GM06990 (cell line): ENCODE results near the gene FBXO45.
A peak's percentile ranks its signal among the peaks of the same experiment; 100 is the strongest.
"Not testable (repeated sequence)": the region's sequence is repeated elsewhere in the genome, so short reads cannot be mapped to it uniquely, and the experiment has no call there.

Source experiments
- DNase-seq: peaks from one replicate; pipeline ENCODE4 v3.0.0-alpha.2; 2011; ENCODE audit not compliant: insufficient read length; ENCODE audit errors: extremely low read depth
- H3K27me3 ChIP-seq: replicated peaks from 2 replicates; pipeline ENCODE4 v1.6.0; 2011; ENCODE audit warnings: low read length; ENCODE audit not compliant: control insufficient read depth, insufficient read depth
- H3K36me3 ChIP-seq: 2 replicates; pipeline ENCODE4 v1.5.1; 2011; ENCODE audit warnings: low read length; ENCODE audit not compliant: control insufficient read depth, insufficient read depth
- H3K4me3 ChIP-seq: replicated peaks from 2 replicates; pipeline ENCODE4 v1.5.1; 2011; ENCODE audit warnings: low read depth, mild to moderate bottlenecking, control low read depth, low read length
- TF ChIP-seq, protein P1 (sequence below): IDR thresholded peaks from 2 replicates; pipeline ENCODE4 v1.5.1; 2011; ENCODE audit warnings: low read length, control low read depth, mild to moderate bottlenecking, inconsistent platforms; ENCODE audit not compliant: insufficient read depth, poor library complexity, severe bottlenecking

Gene FBXO45

GRCh38 chr3:196596355-196596754 lies 27.9 kb downstream of the FBXO45 start:
- Histone ChIP-seq H3K36me3 (no peaks in the 10 kb centered on the region), H3K4me3 (no peak overlapping the region), H3K27me3 (no peaks in the 10 kb centered on the region)
- TF ChIP-seq, protein P1, sequence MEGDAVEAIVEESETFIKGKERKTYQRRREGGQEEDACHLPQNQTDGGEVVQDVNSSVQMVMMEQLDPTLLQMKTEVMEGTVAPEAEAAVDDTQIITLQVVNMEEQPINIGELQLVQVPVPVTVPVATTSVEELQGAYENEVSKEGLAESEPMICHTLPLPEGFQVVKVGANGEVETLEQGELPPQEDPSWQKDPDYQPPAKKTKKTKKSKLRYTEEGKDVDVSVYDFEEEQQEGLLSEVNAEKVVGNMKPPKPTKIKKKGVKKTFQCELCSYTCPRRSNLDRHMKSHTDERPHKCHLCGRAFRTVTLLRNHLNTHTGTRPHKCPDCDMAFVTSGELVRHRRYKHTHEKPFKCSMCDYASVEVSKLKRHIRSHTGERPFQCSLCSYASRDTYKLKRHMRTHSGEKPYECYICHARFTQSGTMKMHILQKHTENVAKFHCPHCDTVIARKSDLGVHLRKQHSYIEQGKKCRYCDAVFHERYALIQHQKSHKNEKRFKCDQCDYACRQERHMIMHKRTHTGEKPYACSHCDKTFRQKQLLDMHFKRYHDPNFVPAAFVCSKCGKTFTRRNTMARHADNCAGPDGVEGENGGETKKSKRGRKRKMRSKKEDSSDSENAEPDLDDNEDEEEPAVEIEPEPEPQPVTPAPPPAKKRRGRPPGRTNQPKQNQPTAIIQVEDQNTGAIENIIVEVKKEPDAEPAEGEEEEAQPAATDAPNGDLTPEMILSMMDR: no peak
- no peak for DNase-seq

- H3K27me3 ChIP-seq, H3K36me3 ChIP-seq, DNase-seq: not testable (repeated sequence)
- H3K4me3 ChIP-seq: peak overlapping the region; percentile 35
Measured at GRCh38 chr3:196597971-196598733, 29.7 kb downstream of the FBXO45 start.

GRCh38 chr3:196599734-196600128 lies 31.3 kb downstream of the FBXO45 start:
- TF ChIP-seq, protein P1: no peak
- Histone ChIP-seq H3K27me3 (no peaks in the 10 kb centered on the region), H3K4me3 (no peak overlapping the region), H3K36me3 (no peaks in the 10 kb centered on the region)
- DNase-seq: no peak

DNA sequence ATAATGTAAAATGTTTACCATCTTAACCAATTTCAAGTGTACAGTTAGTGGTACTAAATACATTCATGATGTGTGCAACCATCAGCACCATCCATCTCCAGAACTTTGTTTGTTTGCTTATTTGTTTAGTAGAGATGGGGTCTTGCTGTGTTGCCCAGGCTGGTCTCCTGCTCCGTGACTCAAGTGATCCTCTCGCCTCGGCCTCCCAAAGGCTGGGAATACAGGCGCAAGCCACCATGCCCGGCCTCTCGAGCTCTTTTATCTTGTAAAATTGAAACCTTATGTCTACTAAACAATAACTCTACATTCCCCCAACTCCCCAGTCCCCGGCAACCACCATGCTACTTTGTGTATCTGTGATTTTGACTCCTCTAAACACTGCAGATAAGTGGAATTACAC lies 31.9 kb downstream of the FBXO45 start:
- Histone ChIP-seq H3K27me3 (no peaks in the 10 kb centered on the region), H3K4me3 (no peak overlapping the region), H3K36me3 (no peaks in the 10 kb centered on the region)
- TF ChIP-seq, protein P1: no peak
- no peak for DNase-seq

GRCh38 chr3:196602673-196603072 lies 34.2 kb downstream of the FBXO45 start:
- TF ChIP-seq, protein P1: no peak
- no peak for DNase-seq

DNA sequence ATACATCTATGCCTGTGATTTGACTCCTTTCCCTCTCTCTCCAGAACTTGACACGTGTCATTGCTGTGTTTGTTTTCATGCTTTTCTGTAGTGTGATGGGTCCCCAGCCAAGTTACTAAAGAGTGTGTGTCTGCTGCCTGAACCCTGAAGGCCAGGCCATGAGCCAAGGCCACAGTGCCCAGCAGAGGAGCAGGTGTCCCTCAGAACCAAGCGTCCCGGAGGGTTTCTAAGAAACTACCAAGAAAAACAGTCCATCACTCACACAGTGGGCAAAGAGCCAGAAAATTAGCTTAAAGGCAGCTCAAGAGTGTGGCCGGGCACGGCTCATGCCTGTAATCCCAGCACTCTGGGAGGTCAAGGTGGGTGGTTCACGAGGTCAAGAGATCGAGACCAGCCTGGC lies 35.2 kb downstream of the FBXO45 start:
- no peak overlapping the region for H3K4me3 ChIP-seq
- DNase-seq: no peak
- TF ChIP-seq, protein P1: no peak
- H3K27me3 ChIP-seq: no peaks in the 10 kb centered on the region
- H3K36me3 ChIP-seq: no peaks in the 10 kb centered on the region

More at GRCh38 chr3:196602673-196603072, 34.2 kb downstream of the FBXO45 start:
- no peaks in the 10 kb centered on the region for H3K27me3 ChIP-seq
- no peak overlapping the region for H3K4me3 ChIP-seq
- no peaks in the 10 kb centered on the region for H3K36me3 ChIP-seq
